Lung (tissue), 12 donors: ENCODE results near the gene GP1BB. TPM values are rescaled to one million over a fixed set of nuclear protein-coding genes. Genes with fewer than 3 reads are reported as not detected.
A peak's percentile ranks its signal among the peaks of the same experiment; 100 is the strongest.

Source experiments
- ATAC-seq: fragments of 200-7000 bp; cut with Tn5 transposase; one replicate; pipeline ENCODE4 v1.9.1; 2020; ENCODE audit warnings: moderate number of reproducible peaks; ENCODE audit not compliant: insufficient read depth, low FRiP score
- DNase-seq, 3 donors: peaks; one replicate each; pipeline ENCODE4 v3.0.0-alpha.2; 2013 to 2017
- H3K27ac ChIP-seq, 2 donors: one replicate each; pipeline ENCODE4 v1.5.1; 2013; ENCODE audit warnings: mild to moderate bottlenecking in 2 of 2, moderate library complexity in 2 of 2, control low read depth in 1 of 2, inconsistent platforms in 1 of 2, low read depth in 1 of 2, low read length in 1 of 2
- H3K27me3 ChIP-seq, 3 donors: one replicate each; pipeline ENCODE4 v1.5.1; 2013; ENCODE audit warnings: low read length in 2 of 3; ENCODE audit not compliant: control insufficient read depth in 3 of 3, insufficient read depth in 3 of 3
- H3K36me3 ChIP-seq, 4 donors: one replicate each; pipeline ENCODE4 v1.5.1; 2013; ENCODE audit warnings: low read length in 4 of 4, mild to moderate bottlenecking in 1 of 4, moderate library complexity in 1 of 4; ENCODE audit not compliant: control insufficient read depth in 4 of 4, insufficient read depth in 4 of 4
- H3K4me1 ChIP-seq, 5 donors: one replicate each; pipeline ENCODE4 v1.5.1; 2013; ENCODE audit warnings: low read length in 5 of 5, mild to moderate bottlenecking in 2 of 5, moderate library complexity in 1 of 5; ENCODE audit not compliant: control insufficient read depth in 5 of 5, insufficient read depth in 5 of 5
- H3K4me3 ChIP-seq: one replicate; pipeline ENCODE4 v1.5.1; 2013; ENCODE audit warnings: mild to moderate bottlenecking, control low read depth, moderate library complexity
- H3K9ac ChIP-seq, 2 donors: one replicate each; pipeline ENCODE4 v1.5.1; 2013; ENCODE audit warnings: low read length in 2 of 2, control low read depth in 1 of 2; ENCODE audit not compliant: insufficient read depth in 1 of 2
- H3K9me3 ChIP-seq, 4 donors: one replicate each; pipeline ENCODE4 v1.5.1; 2013; ENCODE audit warnings: low read length in 3 of 4, mild to moderate bottlenecking in 1 of 4, moderate library complexity in 1 of 4; ENCODE audit not compliant: control insufficient read depth in 4 of 4, insufficient read depth in 3 of 4
- CTCF ChIP-seq: IDR thresholded peaks from 2 replicates; pipeline ENCODE4 v1.5.1; 2012; ENCODE audit warnings: mild to moderate bottlenecking; ENCODE audit errors: control extremely low read depth, extremely low read depth
- WGBS, 2 donors: extraction: QIAGEN DNeasy Blood & Tissue Kit; methylation state at CpG; one replicate each; pipeline ENCODE4 v1.1.7; 2013; 5-methylcytosine and 5-hydroxymethylcytosine counted together
- polyA plus RNA-seq, 2 donors: library from polyadenylated mRNA; stranded (reverse); fragments of 200-250 nt; gene quantifications; one replicate each; pipeline ENCODE4 v1.2.1, GENCODE V29; 2013
- total RNA-seq, 2 donors: library from RNA; depleted of rRNA in 1 of 2; stranded (reverse); fragments of >200 nt in 1 of 2; gene quantifications; one replicate each; pipeline ENCODE4 v1.2.1, GENCODE V29; 2014 to 2021
- donor health status: control.
- donor health status: control.
- donor health status: Bipolar disorder and iron deficiency.
- donor health status: healthy.
- donor health status: DM: yes; HTN: yes; CAD: no.

The GP1BB gene
- total and polyA plus RNA-seq, 4 donors: 1.9 to 5.5 (median 3.4) TPM

GRCh38 chr22:19679522-19680101 lies 43.7 kb upstream of the GP1BB start:
- DNase-seq: no peak
- H3K9ac ChIP-seq: no peak overlapping the region
- no peaks in the 10 kb centered on the region for H3K9me3 ChIP-seq
- TF ChIP-seq CTCF: peak; percentile 4
- H3K4me1 ChIP-seq: peaks cover 0 to 11% (median 0%) of the 10 kb centered on the region in 5 donors
- H3K27ac ChIP-seq: no peak overlapping the region
- WGBS, 2 donors: 32 to 41% methylated on average over 14 of the region's 14 CpGs
- ATAC-seq: no peak
- no peak overlapping the region for H3K4me3 ChIP-seq
- H3K27me3 ChIP-seq: peaks cover 0 to 7% (median 3%) of the 10 kb centered on the region in 3 donors
- H3K36me3 ChIP-seq: no peaks in the 10 kb centered on the region

GRCh38 chr22:19680287-19680881 lies 43.0 kb upstream of the GP1BB start:
- no peak for ATAC-seq
- H3K27me3 ChIP-seq: peaks cover 0 to 7% (median 3%) of the 10 kb centered on the region in 3 donors
- H3K9me3 ChIP-seq: no peaks in the 10 kb centered on the region
- 87 to 91% methylated on average over 16 of the region's 16 CpGs for WGBS, 2 donors
- TF ChIP-seq CTCF: no peak
- no peak overlapping the region for H3K4me3 ChIP-seq
- no peaks in the 10 kb centered on the region for H3K36me3 ChIP-seq
- H3K9ac ChIP-seq: no peak overlapping the region
- peaks cover 0 to 11% (median 0%) of the 10 kb centered on the region in 5 donors for H3K4me1 ChIP-seq
- DNase-seq: no peak
- no peak overlapping the region for H3K27ac ChIP-seq

- TF ChIP-seq CTCF: no peak
- Histone ChIP-seq H3K4me3 (no peak overlapping the region), H3K27me3 (peaks cover 0 to 7% (median 3%) of the 10 kb centered on the region in 3 donors), H3K9ac (no peak overlapping the region), H3K4me1 (peaks cover 0 to 11% (median 0%) of the 10 kb centered on the region in 5 donors), H3K36me3 (no peaks in the 10 kb centered on the region), H3K9me3 (no peaks in the 10 kb centered on the region), H3K27ac (no peak overlapping the region)
- 74 to 90% methylated on average over 11 of the region's 11 CpGs for WGBS, 2 donors
- DNase-seq (no peak), ATAC-seq (no peak)
These were observed 42.2 kb upstream of the GP1BB start for GRCh38 chr22:19680911-19681862.
